ENCODE measurements around the gene ASCL2. TPM values are rescaled to one million over a fixed set of nuclear protein-coding genes. Genes with fewer than 3 reads are reported as not detected.

The ASCL2 gene
- total RNA-seq, 2 experiments from 2014 or later, result not detected

DNA sequence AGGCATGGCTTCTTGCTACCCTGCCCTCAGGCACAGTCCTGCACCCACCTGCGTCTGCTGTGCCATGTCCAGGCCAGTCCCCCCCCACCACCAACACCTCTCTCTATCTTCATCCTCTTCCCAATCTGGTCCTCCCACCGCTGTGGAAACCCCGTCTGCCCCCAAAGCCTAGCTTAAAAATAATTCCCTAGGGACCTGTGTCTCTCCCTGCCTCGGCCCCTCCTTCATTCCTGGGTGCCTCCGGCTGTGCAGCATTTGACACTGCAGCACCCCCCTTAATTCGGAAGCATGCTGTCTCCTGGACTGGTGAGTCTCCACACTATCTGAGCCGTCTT lies 2.5 kb upstream of the ASCL2 start:
- intact Hi-C loops (cut with micrococcal nuclease), result no loop called here
- CTCF ChIA-PET, result no interaction called here

DNA sequence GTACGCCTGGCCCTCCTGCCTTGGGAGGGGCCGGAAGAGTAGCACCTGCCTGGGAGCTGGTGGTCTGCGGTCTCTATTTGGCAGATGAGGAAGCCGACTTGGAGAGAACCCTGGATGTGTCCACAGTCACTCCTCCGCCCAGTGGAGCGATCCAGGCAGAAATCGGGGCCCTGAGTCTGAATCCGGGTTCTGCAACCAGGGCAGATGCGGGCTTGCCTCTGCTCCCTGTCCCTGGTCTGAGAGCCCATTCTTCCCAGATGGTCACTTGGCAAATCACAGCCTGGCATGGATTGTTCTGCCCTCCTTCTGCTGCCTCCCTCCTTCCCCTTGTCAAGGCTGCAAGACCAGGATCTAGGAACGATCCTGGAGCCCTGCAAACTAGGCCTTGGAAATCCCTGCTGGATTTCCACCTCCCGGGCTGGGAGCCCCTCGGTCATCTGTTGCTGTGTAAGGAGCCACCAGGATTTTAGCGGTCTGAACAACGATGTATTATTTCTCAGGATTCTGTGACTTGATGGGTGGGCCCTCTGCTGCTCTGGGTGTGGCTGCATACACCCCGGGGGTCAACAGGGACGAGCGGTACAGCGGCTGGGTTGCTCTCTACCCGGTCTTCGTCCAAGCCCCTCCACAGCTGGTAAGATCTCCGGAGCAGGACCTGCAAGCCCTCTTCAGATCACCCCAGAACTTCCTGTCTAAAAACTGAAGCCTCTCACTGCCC lies 2.0 kb upstream of the ASCL2 start:
- no peaks in the 10 kb centered on the region for H3K36me3 Mint-ChIP-seq (ENCODE audit: low read depth)
- no peak for DNase-seq
- H3K27ac Mint-ChIP-seq, result no peak overlapping the region
- intact Hi-C loops (cut with micrococcal nuclease), result no loop called here
- no peak overlapping the region for H3K4me3 Mint-ChIP-seq
- CTCF ChIA-PET, result no interaction called here
- H3K9me3 Mint-ChIP-seq, result no peaks in the 10 kb centered on the region
- peaks cover 9% of the 10 kb centered on the region for H3K4me1 Mint-ChIP-seq (ENCODE audit: low read depth)
- H3K27me3 Mint-ChIP-seq (ENCODE audit: low read depth), result peaks cover 25% of the 10 kb centered on the region

More for the DNA sequence above, 2.5 kb upstream of the ASCL2 start:
- H3K4me3 Mint-ChIP-seq, result no peak overlapping the region
- peaks cover 8% of the 10 kb centered on the region for H3K4me1 Mint-ChIP-seq (ENCODE audit: low read depth)
- H3K36me3 Mint-ChIP-seq (ENCODE audit: low read depth), result no peaks in the 10 kb centered on the region
- no peaks in the 10 kb centered on the region for H3K9me3 Mint-ChIP-seq
- DNase-seq, result no peak
- peaks cover 24% of the 10 kb centered on the region for H3K27me3 Mint-ChIP-seq (ENCODE audit: low read depth)
- no peak overlapping the region for H3K27ac Mint-ChIP-seq

DNA sequence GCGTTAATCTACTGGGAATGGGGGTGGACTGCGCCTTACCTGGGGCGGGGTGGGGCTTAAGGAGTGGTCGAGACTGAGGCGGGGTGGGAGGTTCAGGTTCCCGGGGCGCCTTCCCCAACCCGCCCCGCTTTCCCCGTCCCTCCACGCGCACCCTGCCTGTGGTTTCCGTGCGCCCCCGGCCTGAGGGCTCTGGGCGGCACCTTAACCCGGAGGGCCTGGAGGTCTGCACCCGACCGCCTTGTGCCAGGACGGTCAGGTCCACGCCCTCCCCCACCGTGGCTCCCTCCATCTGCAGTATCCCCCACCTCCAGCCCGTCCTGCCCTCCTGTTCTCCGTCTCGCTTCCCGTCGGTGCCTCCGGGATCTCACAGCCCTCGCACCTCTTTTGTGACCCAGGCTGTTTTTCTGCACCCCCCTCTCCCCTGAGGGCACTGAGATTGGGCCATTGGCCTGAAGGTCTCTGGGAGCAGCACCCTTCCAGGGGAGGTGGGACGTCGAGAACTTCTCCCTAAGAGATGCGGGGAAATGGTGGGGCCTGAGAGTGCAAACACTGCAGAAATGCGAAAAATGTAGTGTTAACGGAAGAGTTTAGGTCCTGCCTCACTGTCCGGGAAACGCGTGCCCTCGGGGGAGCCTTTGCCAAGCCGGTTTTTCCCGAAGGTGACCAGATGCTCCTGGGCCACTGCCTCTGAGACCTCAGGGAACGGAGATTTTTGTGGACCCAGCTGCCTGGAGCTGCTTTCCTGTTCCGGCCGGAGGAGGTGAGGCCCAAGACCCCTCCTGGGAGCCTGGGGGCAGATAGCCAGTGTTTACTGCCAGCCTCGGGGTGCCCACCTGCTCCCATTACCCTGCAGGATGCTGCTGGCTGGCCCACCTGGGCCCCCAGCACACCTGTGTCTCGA lies 1.2 kb upstream of the ASCL2 start:
- CTCF ChIA-PET, result no interaction called here
- DNase-seq, result no peak
- Mint-ChIP-seq H3K9me3 (no peaks in the 10 kb centered on the region), H3K4me1 (ENCODE audit: low read depth) (peaks cover 11% of the 10 kb centered on the region), H3K4me3 (no peak overlapping the region), H3K27ac (no peak overlapping the region), H3K27me3 (ENCODE audit: low read depth) (peaks cover 25% of the 10 kb centered on the region), H3K36me3 (ENCODE audit: low read depth) (no peaks in the 10 kb centered on the region)
- intact Hi-C loops (cut with micrococcal nuclease), result no loop called here

DNA sequence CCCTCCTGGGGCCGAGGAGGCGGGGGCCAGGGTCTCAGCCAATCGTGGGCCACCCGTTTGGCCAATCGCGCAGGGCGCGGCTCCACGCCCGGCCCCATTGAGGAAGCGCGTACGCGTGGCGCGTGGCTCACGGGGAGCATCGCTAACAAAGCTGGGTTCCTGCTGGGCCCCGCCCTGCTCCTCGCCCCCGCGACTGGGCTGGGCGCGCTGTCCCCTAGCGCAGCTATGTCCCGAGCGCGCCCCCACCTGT lies 614 bp upstream of the ASCL2 start:
- Mint-ChIP-seq H3K36me3 (ENCODE audit: low read depth) (no peaks in the 10 kb centered on the region), H3K9me3 (no peaks in the 10 kb centered on the region), H3K27me3 (ENCODE audit: low read depth) (peaks cover 25% of the 10 kb centered on the region), H3K4me1 (ENCODE audit: low read depth) (peaks cover 17% of the 10 kb centered on the region), H3K27ac (no peak overlapping the region), H3K4me3 (no peak overlapping the region)
- CTCF ChIA-PET, result no interaction called here
- intact Hi-C loops (cut with micrococcal nuclease), result no loop called here
- DNase-seq, result no peak

DNA sequence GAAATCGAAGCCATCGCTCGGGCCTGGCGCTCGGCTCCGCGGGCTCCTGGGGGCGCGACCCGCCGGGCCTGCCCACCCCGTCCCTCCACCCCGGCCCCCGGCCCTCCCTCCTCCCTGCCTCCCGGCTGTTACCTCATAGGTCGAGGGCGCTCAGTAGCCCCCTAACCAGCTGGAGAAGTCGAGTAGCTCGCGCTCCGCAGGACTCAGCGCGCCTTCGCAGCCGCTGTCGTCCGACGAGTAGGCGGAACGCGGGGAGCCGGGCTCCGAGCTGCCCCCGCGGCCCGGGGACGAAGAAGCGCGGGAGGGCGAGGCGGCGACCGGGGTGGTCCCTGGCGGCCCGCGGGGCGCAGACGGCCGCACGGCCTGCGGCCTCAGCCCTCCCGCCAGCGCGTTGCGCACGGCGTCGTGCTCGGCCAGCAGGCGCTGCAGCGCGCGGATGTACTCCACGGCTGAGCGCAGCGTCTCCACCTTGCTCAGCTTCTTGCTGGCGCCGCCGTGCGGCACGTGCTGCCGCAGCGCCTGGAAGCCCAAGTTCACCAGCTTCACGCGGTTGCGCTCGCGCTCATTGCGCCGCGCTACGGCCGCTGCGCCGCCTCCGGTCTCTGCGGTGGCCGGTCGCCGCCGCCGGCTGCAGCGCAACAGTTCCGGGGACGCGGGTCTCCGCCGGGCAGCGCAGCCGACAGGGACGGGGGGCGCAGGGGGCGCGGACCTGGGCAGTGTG lies 627 bp downstream of the ASCL2 start:
- Mint-ChIP-seq H3K36me3 (ENCODE audit: low read depth) (no peaks in the 10 kb centered on the region), H3K9me3 (no peaks in the 10 kb centered on the region), H3K27me3 (ENCODE audit: low read depth) (peaks cover 25% of the 10 kb centered on the region), H3K27ac (no peak overlapping the region), H3K4me1 (ENCODE audit: low read depth) (peaks cover 25% of the 10 kb centered on the region), H3K4me3 (peak overlapping the region; percentile 36)
- intact Hi-C loops (cut with micrococcal nuclease), result loop anchor here (2.0 to 5.0 kb wide), 3 partner anchors 33 to 417 kb away; partner anchors contain the start of genes LSP1 and TSPAN32
- peak; percentile 51 for DNase-seq
- CTCF ChIA-PET, result no interaction called here

GRCh38 chr11:2268729-2269600 lies 1.4 kb downstream of the ASCL2 start:
- Mint-ChIP-seq H3K4me1 (ENCODE audit: low read depth) (peaks cover 25% of the 10 kb centered on the region), H3K36me3 (ENCODE audit: low read depth) (no peaks in the 10 kb centered on the region), H3K9me3 (no peaks in the 10 kb centered on the region), H3K27ac (no peak overlapping the region), H3K4me3 (peak overlapping the region; percentile 36), H3K27me3 (ENCODE audit: low read depth) (peaks cover 25% of the 10 kb centered on the region)
- intact Hi-C loops (cut with micrococcal nuclease), result loop anchor here (2.0 to 5.0 kb wide), 3 partner anchors 34 to 417 kb away; partner anchors contain the start of genes LSP1 and TSPAN32
- CTCF ChIA-PET, result no interaction called here
- peak; percentile 82 for DNase-seq

DNA sequence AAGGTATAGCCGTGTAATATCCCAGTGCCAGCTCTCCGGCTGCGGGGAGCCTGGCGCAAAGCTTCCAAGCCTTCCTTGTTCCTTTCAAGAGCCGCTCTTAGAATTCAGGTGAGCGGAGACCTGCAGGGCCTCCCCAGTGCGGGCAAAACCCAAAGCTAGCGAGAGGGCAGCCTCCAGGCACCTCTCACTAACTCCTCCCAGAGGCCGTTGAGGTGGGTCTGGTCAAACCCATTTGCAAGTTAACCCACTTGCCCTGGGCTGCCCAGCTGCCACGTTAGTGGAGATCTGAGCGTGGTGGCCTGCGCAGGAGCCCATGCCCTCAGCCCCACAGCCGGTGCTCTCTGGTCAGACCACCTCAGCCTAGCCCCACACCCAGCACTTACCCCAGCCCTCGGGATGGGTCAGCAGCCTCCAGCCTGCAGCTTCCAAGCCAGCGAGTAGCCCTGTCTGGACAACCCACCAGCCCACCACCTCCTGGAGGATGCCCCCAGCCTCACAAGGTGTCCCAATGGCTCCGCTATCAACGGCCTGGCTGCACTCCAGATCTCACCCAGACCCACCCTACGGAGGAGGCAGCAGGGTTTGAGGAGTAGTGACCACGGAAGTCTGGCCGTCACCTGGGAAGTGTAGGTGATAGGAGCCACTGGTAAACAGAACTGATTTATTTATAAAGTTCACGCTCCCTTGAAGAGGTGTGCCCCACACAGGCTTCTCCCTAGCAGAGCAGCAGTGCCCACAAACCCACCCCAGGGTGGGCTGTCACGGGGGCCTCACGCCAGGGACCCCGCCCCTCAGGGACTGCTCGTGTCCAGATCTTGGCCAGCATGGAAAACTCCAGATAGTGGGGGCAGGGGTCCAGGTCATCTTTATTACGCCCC lies 2.3 kb downstream of the ASCL2 start:
- Mint-ChIP-seq H3K4me1 (ENCODE audit: low read depth) (peaks cover 25% of the 10 kb centered on the region), H3K36me3 (ENCODE audit: low read depth) (no peaks in the 10 kb centered on the region), H3K27ac (no peak overlapping the region), H3K27me3 (ENCODE audit: low read depth) (peaks cover 22% of the 10 kb centered on the region), H3K4me3 (peak overlapping the region; percentile 4), H3K9me3 (no peaks in the 10 kb centered on the region)
- no peak for DNase-seq
- intact Hi-C loops (cut with micrococcal nuclease), result loop anchor here (2.0 to 5.0 kb wide), 3 partner anchors 35 to 416 kb away; partner anchors contain the start of genes LSP1 and TSPAN32
- CTCF ChIA-PET, result interaction anchor here (0.5 kb wide), 1 partner anchor 54 kb away, joined by 3 read pairs; no protein-coding TSS in a partner anchor

GRCh38 chr11:2267306-2267850 lies 3.0 kb downstream of the ASCL2 start:
- peaks cover 15% of the 10 kb centered on the region for H3K27me3 Mint-ChIP-seq (ENCODE audit: low read depth)
- no peaks in the 10 kb centered on the region for H3K36me3 Mint-ChIP-seq (ENCODE audit: low read depth)
- CTCF ChIA-PET, result interaction anchor here (0.5 kb wide), 1 partner anchor 55 kb away, joined by 3 read pairs; no protein-coding TSS in a partner anchor
- no peak overlapping the region for H3K27ac Mint-ChIP-seq
- no peaks in the 10 kb centered on the region for H3K9me3 Mint-ChIP-seq
- no peak overlapping the region for H3K4me3 Mint-ChIP-seq
- intact Hi-C loops (cut with micrococcal nuclease), result loop anchor here (5.0 kb wide), 2 partner anchors 125 to 415 kb away; partner anchors contain the start of gene LSP1
- H3K4me1 Mint-ChIP-seq (ENCODE audit: low read depth), result peaks cover 25% of the 10 kb centered on the region
- no peak for DNase-seq

- H3K36me3 Mint-ChIP-seq (ENCODE audit: low read depth), result no peaks in the 10 kb centered on the region
- CTCF ChIA-PET, result no interaction called here
- H3K9me3 Mint-ChIP-seq, result no peaks in the 10 kb centered on the region
- no peak for DNase-seq
- intact Hi-C loops (cut with micrococcal nuclease), result loop anchor here (5.0 kb wide), 2 partner anchors 124 to 414 kb away; partner anchors contain the start of gene LSP1
- no peak overlapping the region for H3K4me3 Mint-ChIP-seq
- no peak overlapping the region for H3K27ac Mint-ChIP-seq
- H3K27me3 Mint-ChIP-seq (ENCODE audit: low read depth), result peaks cover 15% of the 10 kb centered on the region
- peaks cover 25% of the 10 kb centered on the region for H3K4me1 Mint-ChIP-seq (ENCODE audit: low read depth)
Observed at GRCh38 chr11:2266586-2267305, 3.6 kb downstream of the ASCL2 start.

- no peaks in the 10 kb centered on the region for H3K36me3 Mint-ChIP-seq (ENCODE audit: low read depth)
- intact Hi-C loops (cut with micrococcal nuclease), result loop anchor here (5.0 kb wide), 2 partner anchors 124 to 414 kb away; partner anchors contain the start of gene LSP1
- DNase-seq, result no peak
- H3K9me3 Mint-ChIP-seq, result no peaks in the 10 kb centered on the region
- peaks cover 25% of the 10 kb centered on the region for H3K4me1 Mint-ChIP-seq (ENCODE audit: low read depth)
- peak overlapping the region; percentile 27 for H3K27ac Mint-ChIP-seq
- peaks cover 13% of the 10 kb centered on the region for H3K27me3 Mint-ChIP-seq (ENCODE audit: low read depth)
- peak overlapping the region; percentile 22 for H3K4me3 Mint-ChIP-seq
- CTCF ChIA-PET, result interaction anchor here (1.1 kb wide), 1 partner anchor 68 kb away, joined by 3 read pairs; no protein-coding TSS in a partner anchor
Observed at GRCh38 chr11:2265854-2266585, 4.4 kb downstream of the ASCL2 start.

Measured in activated naive CD4-positive, alpha-beta T cell treated with anti-CD3 and anti-CD28 coated beads for 36 hours (primary cell).